Activated T-helper 1 cell treated with anti-CD3 and anti-CD28 coated beads, Interleukin-12 subunit alpha, Interleukin-12 subunit beta, Interleukin-2, Interleukin-4 antibody, amounts not matched to agents 30 ng/mL and 10 ng/mL and 1 ng/mL, durations not matched to agents 14 hours and 24 hours and 36 hours (primary cell): ENCODE measurements around the gene ACVRL1. TPM values are rescaled to one million over a fixed set of nuclear protein-coding genes. Genes with fewer than 3 reads are reported as not detected.

Source experiments
- DNase-seq: peaks from one replicate; pipeline ENCODE4 v3.0.0; 2021; ENCODE audit warnings: low spot score
- H3K27ac Mint-ChIP-seq: one replicate; pipeline ENCODE4 v1.8.0; 2021; ENCODE audit warnings: mild to moderate bottlenecking, mixed read lengths
- H3K27me3 Mint-ChIP-seq: one replicate; pipeline ENCODE4 v1.8.0; 2022; ENCODE audit warnings: mild to moderate bottlenecking, moderate library complexity, mixed read lengths; ENCODE audit not compliant: insufficient read depth
- H3K36me3 Mint-ChIP-seq: one replicate; pipeline ENCODE4 v1.8.0; 2021; ENCODE audit warnings: low read depth, mixed read lengths
- H3K4me1 Mint-ChIP-seq: one replicate; pipeline ENCODE4 v1.8.0; 2021; ENCODE audit warnings: low read depth, mixed read lengths
- H3K4me3 Mint-ChIP-seq: one replicate; pipeline ENCODE4 v1.8.0; 2021; ENCODE audit warnings: mild to moderate bottlenecking, moderate library complexity, mixed read lengths
- H3K9me3 Mint-ChIP-seq: one replicate; pipeline ENCODE4 v1.8.0; 2021; ENCODE audit warnings: mixed read lengths
- intact Hi-C: fragments of 100-400 bp; cut with micrococcal nuclease; formaldehyde crosslinking; loops from one replicate; pipeline ENCODE4 v1.15.1; 2024
- total RNA-seq: library from RNA; stranded (reverse); gene quantifications from 2 replicates; pipeline ENCODE4 v1.2.3, GENCODE V29; 2022

Gene ACVRL1
- total RNA-seq, 1 donor from 2014 or later: not detected

- Mint-ChIP-seq H3K27ac (no peak overlapping the region), H3K9me3 (no peaks in the 10 kb centered on the region)
- intact Hi-C loops: no loop called here
Observed at GRCh38 chr12:51937926-51938325, 30.6 kb downstream of the ACVRL1 start.

DNA sequence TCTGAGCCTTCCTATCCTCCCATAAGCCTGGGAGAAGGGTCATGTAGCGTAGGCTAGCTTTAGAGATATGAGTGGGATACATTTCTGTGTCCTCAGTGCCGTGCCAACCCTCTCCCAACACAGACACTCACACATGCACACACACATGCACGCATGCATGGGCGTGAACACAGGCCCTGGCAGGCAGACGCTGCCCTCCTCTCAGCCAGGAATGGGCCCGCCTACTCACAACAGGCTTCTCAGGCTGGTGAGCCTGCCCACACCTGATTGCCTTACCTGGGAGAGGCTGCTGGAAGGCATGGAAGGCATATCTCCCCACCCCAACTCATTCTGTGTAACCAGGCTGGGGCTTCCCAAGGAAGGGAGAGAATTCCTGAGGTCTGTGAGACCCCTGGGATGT lies 31.4 kb downstream of the ACVRL1 start:
- peaks cover 25% of the 10 kb centered on the region for H3K27me3 Mint-ChIP-seq
- no peak overlapping the region for H3K4me3 Mint-ChIP-seq
- intact Hi-C loops: no loop called here
- no peaks in the 10 kb centered on the region for H3K9me3 Mint-ChIP-seq
- no peak overlapping the region for H3K27ac Mint-ChIP-seq
- no peaks in the 10 kb centered on the region for H3K4me1 Mint-ChIP-seq
- peaks cover 2% of the 10 kb centered on the region for H3K36me3 Mint-ChIP-seq
- no peak for DNase-seq

More at GRCh38 chr12:51937926-51938325, 30.6 kb downstream of the ACVRL1 start:
- no peak overlapping the region for H3K4me3 Mint-ChIP-seq
- H3K27me3 Mint-ChIP-seq: peaks cover 25% of the 10 kb centered on the region
- DNase-seq: no peak
- H3K36me3 Mint-ChIP-seq: no peaks in the 10 kb centered on the region
- H3K4me1 Mint-ChIP-seq: no peaks in the 10 kb centered on the region

DNA sequence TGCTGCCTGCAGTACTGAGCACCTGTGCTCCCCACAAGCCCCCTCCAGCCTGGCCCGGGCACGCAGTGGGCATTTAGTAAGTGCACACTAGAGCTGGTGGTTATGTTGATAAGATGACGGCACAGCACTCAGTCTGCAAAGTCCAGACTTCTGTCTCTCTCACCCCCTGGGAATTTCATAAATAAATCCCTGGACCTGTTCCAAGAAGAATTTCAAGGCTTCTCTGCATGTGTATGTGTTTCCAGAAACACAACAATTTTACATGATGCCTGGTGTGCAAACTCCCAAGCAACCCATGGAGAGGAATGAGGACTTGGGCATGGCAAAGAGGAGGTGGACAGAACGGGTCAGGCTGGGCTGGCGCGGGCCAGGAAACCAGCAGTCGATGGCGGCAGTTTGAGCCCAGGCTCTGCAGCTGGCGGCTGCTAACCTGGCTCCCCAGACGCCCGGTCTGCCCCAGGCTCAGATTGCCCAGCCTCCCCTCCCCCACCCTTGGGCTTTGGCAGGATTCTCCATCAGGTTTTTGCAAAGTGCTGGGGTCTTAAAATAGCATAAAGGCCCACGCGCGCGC lies 33.8 kb downstream of the ACVRL1 start:
- H3K27me3 Mint-ChIP-seq: peaks cover 21% of the 10 kb centered on the region
- no peaks in the 10 kb centered on the region for H3K4me1 Mint-ChIP-seq
- peaks cover 2% of the 10 kb centered on the region for H3K36me3 Mint-ChIP-seq
- intact Hi-C loops: no loop called here
- no peak overlapping the region for H3K4me3 Mint-ChIP-seq
- no peak for DNase-seq
- H3K9me3 Mint-ChIP-seq: peaks cover 7% of the 10 kb centered on the region
- H3K27ac Mint-ChIP-seq: no peak overlapping the region

- H3K36me3 Mint-ChIP-seq: peaks cover 2% of the 10 kb centered on the region
- peaks cover 21% of the 10 kb centered on the region for H3K27me3 Mint-ChIP-seq
- intact Hi-C loops: no loop called here
- no peaks in the 10 kb centered on the region for H3K4me1 Mint-ChIP-seq
- H3K27ac Mint-ChIP-seq: no peak overlapping the region
- no peak overlapping the region for H3K4me3 Mint-ChIP-seq
- no peak for DNase-seq
- peaks cover 7% of the 10 kb centered on the region for H3K9me3 Mint-ChIP-seq
Observed at GRCh38 chr12:51941604-51942003, 34.3 kb downstream of the ACVRL1 start.

DNA sequence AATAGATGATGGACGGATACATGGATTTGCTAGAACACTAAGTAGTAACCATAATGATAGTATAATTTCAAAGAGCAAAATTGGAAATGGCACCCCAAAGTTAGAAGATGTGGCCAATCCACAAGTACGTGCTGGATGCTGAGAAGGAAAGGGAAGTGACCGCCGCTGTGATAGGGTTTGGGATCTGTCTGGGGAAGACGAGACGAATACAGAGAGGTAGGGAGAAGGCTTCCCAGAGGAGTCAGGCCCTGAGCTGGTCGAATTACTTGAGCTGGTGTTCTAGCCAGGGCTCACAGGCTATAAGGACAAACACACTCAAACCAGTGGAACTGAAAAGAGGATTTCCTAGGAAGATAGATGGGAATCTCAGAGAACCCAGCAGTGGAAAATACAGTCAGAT lies 34.8 kb downstream of the ACVRL1 start:
- Mint-ChIP-seq H3K27me3 (peaks cover 21% of the 10 kb centered on the region), H3K4me3 (no peak overlapping the region), H3K9me3 (peaks cover 7% of the 10 kb centered on the region), H3K27ac (no peak overlapping the region), H3K36me3 (peaks cover 2% of the 10 kb centered on the region), H3K4me1 (no peaks in the 10 kb centered on the region)
- intact Hi-C loops: no loop called here
- no peak for DNase-seq

- H3K27ac Mint-ChIP-seq: no peak overlapping the region
- DNase-seq: no peak
- H3K36me3 Mint-ChIP-seq: peaks cover 2% of the 10 kb centered on the region
- peaks cover 7% of the 10 kb centered on the region for H3K9me3 Mint-ChIP-seq
- H3K27me3 Mint-ChIP-seq: peaks cover 24% of the 10 kb centered on the region
- H3K4me3 Mint-ChIP-seq: no peak overlapping the region
- intact Hi-C loops: no loop called here
- no peaks in the 10 kb centered on the region for H3K4me1 Mint-ChIP-seq
Observed at GRCh38 chr12:51942501-51943000, 35.2 kb downstream of the ACVRL1 start.

GRCh38 chr12:51943346-51943745 lies 36.0 kb downstream of the ACVRL1 start:
- H3K36me3 Mint-ChIP-seq: peaks cover 2% of the 10 kb centered on the region
- intact Hi-C loops: no loop called here
- H3K27ac Mint-ChIP-seq: no peak overlapping the region
- H3K9me3 Mint-ChIP-seq: peaks cover 7% of the 10 kb centered on the region
- no peak for DNase-seq
- no peak overlapping the region for H3K4me3 Mint-ChIP-seq
- H3K4me1 Mint-ChIP-seq: no peaks in the 10 kb centered on the region
- H3K27me3 Mint-ChIP-seq: peaks cover 27% of the 10 kb centered on the region

DNA sequence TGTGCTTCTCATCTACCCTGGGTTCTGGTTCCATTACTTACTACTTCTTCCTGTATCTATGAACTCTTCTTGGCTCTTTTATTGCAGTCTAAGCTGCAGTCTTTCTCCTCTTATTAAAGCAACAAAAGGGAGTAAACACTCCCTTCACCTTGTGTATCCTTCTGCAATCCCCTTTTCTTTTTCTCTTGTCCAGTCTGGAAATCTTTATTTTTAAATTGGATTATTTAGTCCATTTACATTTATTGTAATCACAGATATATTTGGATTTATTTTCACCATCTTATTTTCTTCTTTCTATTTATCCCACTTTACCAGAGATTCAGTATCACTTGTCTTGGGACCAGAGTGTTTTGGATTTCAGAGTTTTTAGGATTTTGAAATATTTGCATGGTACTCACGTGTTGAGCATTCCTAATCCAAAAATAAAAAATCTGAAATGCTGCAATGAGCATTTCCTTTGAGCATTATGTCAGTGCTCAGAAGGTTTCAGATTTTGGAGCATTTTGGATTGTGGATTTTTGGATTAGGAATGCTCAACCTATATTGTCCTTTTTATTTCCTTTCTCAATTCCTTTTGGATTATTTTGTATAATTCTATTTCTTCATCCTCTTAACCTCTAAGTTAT lies 37.4 kb downstream of the ACVRL1 start:
- Mint-ChIP-seq H3K36me3 (peaks cover 5% of the 10 kb centered on the region), H3K9me3 (peaks cover 7% of the 10 kb centered on the region), H3K4me1 (peaks cover under 1% of the 10 kb centered on the region), H3K27me3 (peaks cover 31% of the 10 kb centered on the region), H3K27ac (no peak overlapping the region), H3K4me3 (no peak overlapping the region)
- no peak for DNase-seq
- intact Hi-C loops: no loop called here

GRCh38 chr12:51947246-51947996 lies 40.1 kb downstream of the ACVRL1 start:
- intact Hi-C loops: no loop called here
- no peak overlapping the region for H3K4me3 Mint-ChIP-seq
- no peak overlapping the region for H3K27ac Mint-ChIP-seq
- peaks cover 5% of the 10 kb centered on the region for H3K36me3 Mint-ChIP-seq
- DNase-seq: no peak
- H3K27me3 Mint-ChIP-seq: peaks cover 33% of the 10 kb centered on the region
- peaks cover 14% of the 10 kb centered on the region for H3K4me1 Mint-ChIP-seq
- H3K9me3 Mint-ChIP-seq: peaks cover 7% of the 10 kb centered on the region

DNA sequence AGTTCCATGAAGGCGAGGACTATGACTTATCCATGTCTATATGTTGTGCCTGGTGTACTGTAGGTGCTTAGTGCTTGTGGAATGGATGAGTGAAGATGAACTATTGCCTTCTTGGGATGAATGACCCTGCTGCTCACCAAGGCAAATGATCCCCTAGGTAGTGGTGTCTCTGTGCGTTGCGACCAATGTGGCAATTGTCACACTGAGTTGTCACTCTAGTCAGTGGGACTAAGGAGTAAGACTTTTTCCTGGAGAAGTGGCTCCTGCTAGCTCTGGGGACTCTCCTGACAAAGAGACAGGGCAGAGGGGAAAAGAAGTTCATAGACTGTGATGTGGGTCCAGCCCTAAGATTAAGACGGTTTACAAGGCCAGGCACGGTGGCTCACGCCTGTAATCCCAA lies 40.8 kb downstream of the ACVRL1 start:
- Mint-ChIP-seq H3K4me1 (peaks cover 20% of the 10 kb centered on the region), H3K9me3 (peaks cover 7% of the 10 kb centered on the region)

GRCh38 chr12:51949342-51950030 lies 42.2 kb downstream of the ACVRL1 start:
- intact Hi-C loops: loop anchor here (2.0 to 5.0 kb wide), 3 partner anchors 23 to 582 kb away; no protein-coding TSS in a partner anchor
- Mint-ChIP-seq H3K9me3 (peaks cover 7% of the 10 kb centered on the region), H3K4me3 (peak overlapping the region; percentile 54), H3K27me3 (peaks cover 41% of the 10 kb centered on the region), H3K36me3 (peaks cover 2% of the 10 kb centered on the region), H3K27ac (no peak overlapping the region), H3K4me1 (peaks cover 34% of the 10 kb centered on the region)
- DNase-seq: no peak

More for the DNA sequence above, 40.8 kb downstream of the ACVRL1 start:
- H3K36me3 Mint-ChIP-seq: peaks cover 5% of the 10 kb centered on the region
- intact Hi-C loops: no loop called here
- peaks cover 30% of the 10 kb centered on the region for H3K27me3 Mint-ChIP-seq
- H3K27ac Mint-ChIP-seq: no peak overlapping the region
- H3K4me3 Mint-ChIP-seq: no peak overlapping the region
- no peak for DNase-seq

DNA sequence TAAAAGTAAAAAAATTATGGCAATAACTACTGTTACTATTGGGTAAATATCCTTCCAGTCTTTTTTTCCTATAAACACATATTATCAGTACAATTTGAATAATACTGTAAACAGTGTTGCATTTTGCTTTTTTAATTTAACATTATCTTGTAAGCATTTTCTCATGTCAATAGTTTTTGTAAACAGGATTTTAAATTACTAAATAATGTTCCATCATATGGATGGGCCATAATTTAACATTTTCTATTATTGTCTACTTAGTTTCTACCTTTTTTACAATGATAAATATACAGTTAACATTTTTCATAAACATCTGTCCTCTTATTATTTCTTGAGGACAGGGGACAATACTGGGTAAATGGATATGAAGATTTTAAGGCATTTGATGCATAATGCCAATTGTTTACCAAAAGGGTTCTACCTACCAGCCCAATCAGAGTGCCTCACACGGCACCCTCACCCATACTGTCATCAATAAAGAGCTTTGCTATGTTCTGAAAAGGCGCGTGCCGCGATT lies 43.4 kb downstream of the ACVRL1 start:
- DNase-seq: no peak
- Mint-ChIP-seq H3K27ac (peak overlapping the region; percentile 67), H3K4me3 (peak overlapping the region; percentile 89), H3K9me3 (no peaks in the 10 kb centered on the region), H3K27me3 (peaks cover 40% of the 10 kb centered on the region), H3K36me3 (peaks cover 4% of the 10 kb centered on the region), H3K4me1 (peaks cover 47% of the 10 kb centered on the region)
- intact Hi-C loops: loop anchor here (1.0 to 5.0 kb wide), 7 partner anchors 21 to 583 kb away; partner anchors contain the start of genes NR4A1 and TAMALIN
